HCT116 (cell line): ENCODE data around the gene KAT6B.

Source experiments
- CTCF ChIP-seq, 3 experiments: fragments of 200-600 bp in 1 of 3; sonication (generic) in 1 of 3; IDR thresholded peaks in 2 of 3; conservative IDR thresholded peaks in 1 of 3; 2 replicates each; pipeline ENCODE4 v1.5.1; 2012 to 2017; ENCODE audit warnings: low read depth in 2 of 3, low read length in 2 of 3, antibody characterized with exemption in 1 of 3, borderline replicate concordance in 1 of 3, control low read depth in 1 of 3, mild to moderate bottlenecking in 1 of 3, mixed read lengths in 1 of 3, mixed run types in 1 of 3, moderate library complexity in 1 of 3; ENCODE audit not compliant: insufficient read depth in 1 of 3
- POLR2AphosphoS5 ChIP-seq: IDR thresholded peaks from 2 replicates; pipeline ENCODE4 v1.6.1; 2011; ENCODE audit warnings: mild to moderate bottlenecking, low read depth, low read length, moderate library complexity
- RAD21 ChIP-seq: IDR thresholded peaks from 2 replicates; pipeline ENCODE4 v1.6.1; 2012; ENCODE audit warnings: low read depth, mild to moderate bottlenecking
- REST ChIP-seq: IDR thresholded peaks from 2 replicates; pipeline ENCODE4 v1.6.1; 2012; ENCODE audit warnings: low read depth

GRCh38 chr10:74991435-74991834, 165.0 kb downstream of the KAT6B start:
- TF ChIP-seq POLR2AphosphoS5 (no peak), CTCF (IDR thresholded peaks at IDR 0.05 in 2 of 3, conservative IDR thresholded peaks at IDR 0.05 in 1 of 3; ENCODE audit: borderline replicate concordance in 1 of 3, insufficient read depth in 1 of 3, low read depth in 2 of 3, low read length in 2 of 3) (peak in 2 of 3 experiments; percentile 50 to 59; a peak in 4 of 6 replicates), REST (no peak), RAD21 (peak; percentile 41; the same call in 1 of the 2 replicates)
